Lower leg skin (tissue), 4 donors: ENCODE data around the gene DOK7. TPM values are rescaled to one million over a fixed set of nuclear protein-coding genes. Genes with fewer than 3 reads are reported as not detected.

Experiments
- DNase-seq, 2 donors: peaks; one replicate each; pipeline ENCODE4 v3.0.0-alpha.2; 2019; ENCODE audit warnings: low spot score in 2 of 2
- H3K4me3 ChIP-seq: fragments of 200-600 bp; sonication (generic); 2 replicates; pipeline ENCODE4 v1.5.1; 2017; ENCODE audit warnings: mild to moderate bottlenecking, low read depth; ENCODE audit not compliant: poor library complexity, severe bottlenecking
- POLR2A ChIP-seq, 2 donors: fragments of 450-650 bp; IDR thresholded peaks; one replicate each; pipeline ENCODE4 v1.6.1; 2016 to 2017; ENCODE audit warnings: antibody characterized with exemption in 2 of 2, mild to moderate bottlenecking in 1 of 2, moderate library complexity in 1 of 2
- WGBS, 2 donors: methylation state at CpG; one replicate each; pipeline ENCODE4 v1.1.5; 2018; 5-methylcytosine and 5-hydroxymethylcytosine counted together
- intact Hi-C: fragments of 100-400 bp; cut with DNase I; formaldehyde crosslinking; loops from one replicate; pipeline ENCODE4 v1.15.0; 2023; ENCODE audit warnings: low total_unique reads
- total RNA-seq, 4 donors: library from RNA; depleted of rRNA; stranded (reverse); fragments of >200 nt; gene quantifications; one replicate each; pipeline ENCODE4 v1.1.0, GENCODE V29; 2016
- TF ChIP-seq, protein P1 (sequence below), 3 donors: fragments of 450-650 bp; IDR thresholded peaks; one replicate each; pipeline ENCODE4 v1.5.1; 2016; ENCODE audit warnings: antibody characterized with exemption in 3 of 3, mild to moderate bottlenecking in 3 of 3, moderate library complexity in 2 of 3

Gene DOK7
- total RNA-seq, 4 donors from 2014 or later = 1.9 to 9.8 (median 5.9) TPM

DNA sequence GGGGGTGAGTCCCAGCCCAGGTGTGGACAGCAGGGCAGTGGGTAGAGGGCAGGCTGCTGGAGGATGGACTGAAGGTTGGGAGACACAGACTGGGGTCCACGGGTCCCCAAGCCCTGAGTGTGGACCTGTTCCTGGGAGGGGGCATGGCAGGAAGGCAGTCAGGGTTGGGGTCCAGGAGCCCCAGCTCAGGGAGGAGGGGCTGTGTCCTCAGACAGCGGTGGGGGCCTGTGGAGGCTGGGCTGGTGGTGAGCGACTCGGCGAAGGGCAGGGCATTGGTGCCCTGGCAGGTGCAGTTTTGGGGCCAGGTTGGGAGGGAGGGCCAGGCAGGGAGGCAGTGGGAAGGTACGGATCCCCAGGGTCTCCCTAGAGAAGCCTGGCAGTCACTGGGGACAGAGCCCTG, 34.0 kb downstream of the DOK7 start:
- no peak overlapping the region for H3K4me3 ChIP-seq
- no peak for TF ChIP-seq POLR2A (IDR thresholded peaks at IDR 0.05)
- TF ChIP-seq, protein P1, sequence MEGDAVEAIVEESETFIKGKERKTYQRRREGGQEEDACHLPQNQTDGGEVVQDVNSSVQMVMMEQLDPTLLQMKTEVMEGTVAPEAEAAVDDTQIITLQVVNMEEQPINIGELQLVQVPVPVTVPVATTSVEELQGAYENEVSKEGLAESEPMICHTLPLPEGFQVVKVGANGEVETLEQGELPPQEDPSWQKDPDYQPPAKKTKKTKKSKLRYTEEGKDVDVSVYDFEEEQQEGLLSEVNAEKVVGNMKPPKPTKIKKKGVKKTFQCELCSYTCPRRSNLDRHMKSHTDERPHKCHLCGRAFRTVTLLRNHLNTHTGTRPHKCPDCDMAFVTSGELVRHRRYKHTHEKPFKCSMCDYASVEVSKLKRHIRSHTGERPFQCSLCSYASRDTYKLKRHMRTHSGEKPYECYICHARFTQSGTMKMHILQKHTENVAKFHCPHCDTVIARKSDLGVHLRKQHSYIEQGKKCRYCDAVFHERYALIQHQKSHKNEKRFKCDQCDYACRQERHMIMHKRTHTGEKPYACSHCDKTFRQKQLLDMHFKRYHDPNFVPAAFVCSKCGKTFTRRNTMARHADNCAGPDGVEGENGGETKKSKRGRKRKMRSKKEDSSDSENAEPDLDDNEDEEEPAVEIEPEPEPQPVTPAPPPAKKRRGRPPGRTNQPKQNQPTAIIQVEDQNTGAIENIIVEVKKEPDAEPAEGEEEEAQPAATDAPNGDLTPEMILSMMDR (IDR thresholded peaks at IDR 0.05) = no peak
- WGBS, 2 donors = 76 to 78% methylated on average over 6 of the region's 6 CpGs
- DNase-seq = no peak
- intact Hi-C loops = no loop called here

DNA sequence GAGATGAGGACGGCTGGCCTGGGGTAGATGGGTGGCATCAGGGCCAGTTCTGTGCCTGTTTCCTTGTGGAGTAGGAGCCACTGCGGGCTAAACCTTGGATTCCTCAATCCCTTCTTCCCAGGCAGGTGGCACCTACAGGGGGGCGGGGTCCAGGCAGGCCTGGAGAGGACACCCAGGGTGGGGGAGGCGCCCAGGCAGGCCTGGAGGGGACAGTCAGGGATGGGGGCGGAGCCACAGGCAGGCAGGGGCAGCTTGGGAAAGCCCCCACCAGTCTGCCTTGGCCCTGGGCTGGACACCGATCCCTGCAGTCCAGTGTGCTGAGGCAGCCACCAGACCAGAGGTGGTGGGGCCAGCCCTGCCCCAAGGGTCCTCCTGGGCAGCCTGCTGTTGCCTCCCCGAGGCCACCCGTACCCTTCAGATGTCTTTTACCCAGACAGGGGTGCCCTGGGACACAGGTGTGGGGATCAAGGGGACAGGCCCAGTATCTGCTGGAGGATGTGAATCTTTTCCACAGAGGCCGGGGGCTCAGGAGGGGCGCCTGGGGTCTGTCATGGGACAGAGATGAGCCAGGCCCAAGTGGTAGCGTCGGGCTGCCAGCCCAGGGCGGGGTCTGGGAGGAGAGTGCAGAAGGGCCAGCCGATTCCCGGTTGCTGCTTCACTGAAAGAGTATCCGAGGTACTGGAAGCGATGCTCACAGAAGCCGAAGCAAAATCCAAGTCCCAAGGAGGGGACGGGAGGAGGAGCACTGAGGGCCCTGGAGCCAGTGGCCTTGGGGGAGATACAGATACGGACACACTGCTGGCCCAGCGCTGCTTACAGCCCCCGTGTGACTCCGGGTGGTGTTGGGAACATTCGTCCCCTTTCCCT, 34.6 kb downstream of the DOK7 start:
- no peak for DNase-seq
- no peak for TF ChIP-seq POLR2A (IDR thresholded peaks at IDR 0.05)
- H3K4me3 ChIP-seq = no peak overlapping the region
- intact Hi-C loops = no loop called here
- 63 to 72% methylated on average over 21 to 24 of the region's 24 CpGs for WGBS, 2 donors

DNA sequence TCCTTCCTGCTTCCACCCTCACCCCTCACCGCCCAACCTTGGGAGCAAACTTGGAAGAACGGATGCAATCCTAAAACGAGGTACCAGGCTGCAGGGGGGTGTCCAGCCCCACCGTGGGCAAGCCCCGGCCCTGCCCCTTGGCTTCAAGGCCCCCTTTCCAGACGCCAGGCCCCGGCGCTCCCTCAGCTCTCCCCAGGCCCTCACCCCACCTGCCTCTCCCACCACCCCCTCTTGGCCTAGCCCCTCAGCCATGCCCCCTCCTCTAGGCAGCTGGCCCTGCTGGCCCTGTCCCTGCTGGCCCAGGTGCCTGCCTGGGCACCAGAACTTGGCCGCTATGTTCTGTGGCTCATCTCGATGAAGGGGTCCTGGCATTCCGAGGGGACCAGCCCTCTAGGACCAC, 35.3 kb downstream of the DOK7 start:
- intact Hi-C loops = no loop called here
- TF ChIP-seq POLR2A (IDR thresholded peaks at IDR 0.05) = no peak
- TF ChIP-seq, protein P1 (IDR thresholded peaks at IDR 0.05) = no peak
- DNase-seq = no peak
- H3K4me3 ChIP-seq = no peak overlapping the region
- WGBS, 2 donors = 73 to 82% methylated on average over 8 to 11 of the region's 11 CpGs

DNA sequence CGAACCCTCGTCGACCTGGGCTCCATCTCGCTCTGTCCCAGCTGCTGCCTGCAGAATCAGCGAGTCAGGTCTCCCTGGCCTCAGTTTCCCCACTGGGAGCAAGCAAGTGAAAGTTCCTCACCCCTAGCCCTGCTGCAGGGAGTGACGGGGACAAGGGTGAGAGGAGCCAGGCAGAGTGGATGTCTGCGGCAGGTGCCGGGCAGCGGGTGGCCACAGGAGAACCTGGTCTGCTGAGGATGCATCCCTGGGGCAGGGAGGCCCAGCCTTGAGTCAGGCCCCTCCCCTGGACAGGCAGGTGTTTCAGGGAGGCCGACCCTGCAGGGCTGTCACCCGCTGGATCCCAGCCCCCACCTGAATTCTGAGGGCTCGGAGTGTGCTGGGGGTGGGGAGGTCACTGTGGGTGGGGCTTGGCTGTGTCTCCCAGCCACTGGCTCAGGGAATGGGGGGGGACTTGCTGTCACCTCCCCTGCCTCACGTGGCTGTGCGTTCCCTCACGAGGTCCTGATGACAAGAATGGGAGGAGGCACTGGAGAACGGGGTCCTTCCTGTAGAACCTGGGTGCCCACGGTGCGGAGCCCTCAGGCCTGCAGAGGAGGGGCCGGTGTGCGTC, 35.9 kb downstream of the DOK7 start:
- 81 to 84% methylated on average over 14 to 18 of the region's 20 CpGs for WGBS, 2 donors
- no peak overlapping the region for H3K4me3 ChIP-seq
- intact Hi-C loops = no loop called here
- no peak for DNase-seq
- TF ChIP-seq POLR2A (IDR thresholded peaks at IDR 0.05) = no peak
- TF ChIP-seq, protein P1 (IDR thresholded peaks at IDR 0.05) = no peak

DNA sequence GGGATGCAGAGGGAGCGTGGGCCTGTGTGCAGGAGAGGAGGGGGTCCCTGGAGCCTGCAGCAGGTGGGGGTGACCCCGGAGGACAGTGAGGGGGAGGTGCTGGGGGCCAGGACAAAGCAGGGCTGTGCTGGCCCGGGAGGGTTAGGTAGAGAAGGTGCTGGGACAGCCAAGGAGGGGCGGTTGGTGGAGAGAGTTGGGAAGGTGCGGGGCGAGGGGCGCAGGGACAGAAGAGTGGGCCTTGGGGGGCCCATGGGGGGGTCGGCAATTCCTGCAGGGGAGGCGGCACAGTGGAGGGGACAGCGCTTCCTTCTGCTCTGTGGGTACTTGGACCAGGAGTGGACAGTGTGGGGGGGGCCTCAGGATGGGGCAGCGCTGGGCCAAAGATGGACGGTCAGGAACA, 36.6 kb downstream of the DOK7 start:
- no peak for DNase-seq
- WGBS, 2 donors = 91 to 92% methylated on average over 12 of the region's 12 CpGs

DNA sequence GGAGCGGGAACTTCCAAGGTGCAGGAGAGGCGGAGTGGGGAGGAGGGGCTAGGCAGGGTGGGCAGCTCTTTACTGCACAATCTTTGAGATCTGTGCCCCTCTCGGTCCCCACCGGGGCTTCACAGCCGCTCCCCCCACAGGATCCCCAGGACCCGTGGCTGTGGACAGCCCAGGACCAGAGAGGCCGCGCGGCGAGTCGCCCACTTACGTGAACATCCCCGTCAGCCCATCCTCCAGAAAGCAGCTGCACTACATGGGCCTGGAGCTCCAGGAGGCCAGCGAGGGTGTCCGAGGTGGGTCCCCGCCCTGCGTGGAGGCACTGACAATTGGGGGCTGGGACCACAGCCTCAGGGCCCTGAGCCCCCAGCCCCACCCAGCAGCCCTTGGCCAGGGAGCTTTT, 37.0 kb downstream of the DOK7 start:
- intact Hi-C loops = no loop called here
- WGBS, 2 donors = 97 to 99% methylated on average over 17 of the region's 17 CpGs
- DNase-seq = no peak

More for the DNA sequence above, 36.6 kb downstream of the DOK7 start:
- intact Hi-C loops = no loop called here
- TF ChIP-seq POLR2A (IDR thresholded peaks at IDR 0.05) = no peak
- TF ChIP-seq, protein P1 (IDR thresholded peaks at IDR 0.05) = no peak
- H3K4me3 ChIP-seq = no peak overlapping the region

More for the DNA sequence above, 37.0 kb downstream of the DOK7 start:
- no peak overlapping the region for H3K4me3 ChIP-seq
- TF ChIP-seq POLR2A (IDR thresholded peaks at IDR 0.05) = no peak
- TF ChIP-seq, protein P1 (IDR thresholded peaks at IDR 0.05) = no peak
